ENCODE measurements around the gene AMDHD2.
"Not testable (repeated sequence)": the region's sequence is repeated elsewhere in the genome, so short reads cannot be mapped to it uniquely, and the experiment has no call there.

AMDHD2 gene

GRCh38 chr16:2520097-2520783 lies at the start of gene AMDHD2:
TSS of gene AMDHD2 (plus strand) at chr16:2520371. CDS start at chr16:2520459, 88 bp downstream.
- peak; percentile 82 to 87 for DNase-seq

DNA sequence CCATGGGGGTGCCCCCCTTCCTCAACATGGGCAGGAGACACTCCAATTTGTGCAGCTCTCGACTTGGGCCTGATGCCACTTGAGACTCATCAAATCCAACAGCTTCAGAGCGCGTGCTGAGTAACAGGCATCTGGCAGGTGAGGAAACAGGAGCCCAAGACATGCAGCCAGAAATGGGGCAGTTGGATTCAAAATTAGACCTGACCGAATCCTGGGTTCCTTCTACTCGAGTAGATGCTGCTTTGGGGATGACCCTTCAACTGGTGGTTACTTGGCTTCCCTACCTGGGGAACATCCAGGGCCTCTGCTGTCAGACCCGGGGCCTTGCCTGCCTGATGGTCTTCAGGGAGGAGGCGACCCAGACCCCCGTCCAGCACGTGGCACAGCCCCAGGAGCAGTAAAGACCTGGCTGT lies 49.6 kb upstream of the AMDHD2 start:
- DNase-seq = no peak

GRCh38 chr16:2471016-2471652 lies 49.0 kb upstream of the AMDHD2 start, which contains the start of gene NTN3:
TSS of gene NTN3 (plus strand) at chr16:2471297. CDS start at chr16:2471702, 405 bp downstream.
- no peak for DNase-seq

- DNase-seq = no peak
Measured at GRCh38 chr16:2471653-2472487, 48.3 kb upstream of the AMDHD2 start.

DNA sequence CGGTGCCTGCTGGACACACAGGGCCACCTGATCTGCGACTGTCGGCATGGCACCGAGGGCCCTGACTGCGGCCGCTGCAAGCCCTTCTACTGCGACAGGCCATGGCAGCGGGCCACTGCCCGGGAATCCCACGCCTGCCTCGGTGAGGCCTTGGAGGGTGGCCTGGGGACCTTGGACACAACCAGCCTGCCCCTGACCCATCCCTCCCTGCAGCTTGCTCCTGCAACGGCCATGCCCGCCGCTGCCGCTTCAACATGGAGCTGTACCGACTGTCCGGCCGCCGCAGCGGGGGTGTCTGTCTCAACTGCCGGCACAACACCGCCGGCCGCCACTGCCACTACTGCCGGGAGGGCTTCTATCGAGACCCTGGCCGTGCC lies 47.7 kb upstream of the AMDHD2 start:
- DNase-seq = no peak

- no peak for DNase-seq
Measured at GRCh38 chr16:2472885-2473445, 47.2 kb upstream of the AMDHD2 start.

DNA sequence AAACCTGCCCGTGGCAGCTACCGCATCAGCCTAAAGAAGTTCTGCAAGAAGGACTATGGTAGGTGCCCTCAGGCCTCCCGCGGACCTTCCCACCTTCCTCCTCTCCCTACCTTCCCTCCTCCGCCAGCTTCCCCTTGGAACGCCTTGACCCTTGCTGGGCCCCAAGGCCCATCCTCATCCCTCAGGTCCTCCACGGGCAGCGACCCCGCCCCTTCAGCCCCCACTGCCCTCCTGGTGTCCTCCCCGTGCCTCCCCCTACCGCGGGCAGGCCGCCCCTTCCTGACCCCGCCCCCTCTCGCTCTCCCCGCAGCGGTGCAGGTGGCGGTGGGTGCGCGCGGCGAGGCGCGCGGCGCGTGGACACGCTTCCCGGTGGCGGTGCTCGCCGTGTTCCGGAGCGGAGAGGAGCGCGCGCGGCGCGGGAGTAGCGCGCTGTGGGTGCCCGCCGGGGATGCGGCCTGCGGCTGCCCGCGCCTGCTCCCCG lies 46.7 kb upstream of the AMDHD2 start:
- DNase-seq = no peak

DNA sequence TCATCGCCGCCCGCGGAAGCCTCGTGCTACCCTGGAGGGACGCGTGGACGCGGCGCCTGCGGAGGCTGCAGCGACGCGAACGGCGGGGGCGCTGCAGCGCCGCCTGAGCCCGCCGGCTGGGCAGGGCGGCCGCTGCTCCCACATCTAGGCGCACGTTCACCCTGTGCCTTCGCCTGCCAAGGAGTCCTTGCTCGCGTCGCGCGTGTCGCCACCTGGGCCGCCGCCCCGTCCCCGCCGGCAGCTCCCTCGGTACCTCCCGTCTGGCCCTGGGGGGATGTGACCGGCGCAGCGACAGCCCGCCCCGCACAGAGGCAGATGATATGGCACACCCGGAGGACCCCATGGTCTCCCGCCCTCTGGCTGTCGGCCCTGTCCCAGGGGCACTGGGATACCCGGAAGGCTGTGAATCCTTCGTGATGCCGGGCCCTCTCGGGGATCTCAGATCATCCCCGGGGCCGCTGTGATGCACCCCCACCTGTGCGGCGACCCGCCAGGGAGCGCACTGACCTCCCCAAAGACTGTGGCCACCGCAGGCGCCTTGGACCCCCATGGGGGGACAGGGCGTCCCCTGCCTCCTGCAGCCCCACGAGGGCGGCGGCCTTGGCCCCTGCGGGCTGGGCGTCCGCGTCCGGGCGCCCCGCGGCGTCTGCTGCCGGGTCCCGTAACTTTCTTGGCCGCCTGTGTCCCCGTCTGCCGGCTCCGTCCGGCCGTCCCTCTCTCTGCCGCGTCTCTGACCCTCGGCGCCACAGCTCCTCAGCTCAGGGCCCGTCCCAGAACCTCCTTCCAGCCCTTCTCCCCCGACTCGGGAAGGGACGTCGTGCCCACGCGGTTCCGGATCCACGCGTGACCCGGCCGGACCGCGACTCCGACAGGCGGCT lies 45.9 kb upstream of the AMDHD2 start:
- peak in 1 of 2 donors; percentile 40 for DNase-seq

DNA sequence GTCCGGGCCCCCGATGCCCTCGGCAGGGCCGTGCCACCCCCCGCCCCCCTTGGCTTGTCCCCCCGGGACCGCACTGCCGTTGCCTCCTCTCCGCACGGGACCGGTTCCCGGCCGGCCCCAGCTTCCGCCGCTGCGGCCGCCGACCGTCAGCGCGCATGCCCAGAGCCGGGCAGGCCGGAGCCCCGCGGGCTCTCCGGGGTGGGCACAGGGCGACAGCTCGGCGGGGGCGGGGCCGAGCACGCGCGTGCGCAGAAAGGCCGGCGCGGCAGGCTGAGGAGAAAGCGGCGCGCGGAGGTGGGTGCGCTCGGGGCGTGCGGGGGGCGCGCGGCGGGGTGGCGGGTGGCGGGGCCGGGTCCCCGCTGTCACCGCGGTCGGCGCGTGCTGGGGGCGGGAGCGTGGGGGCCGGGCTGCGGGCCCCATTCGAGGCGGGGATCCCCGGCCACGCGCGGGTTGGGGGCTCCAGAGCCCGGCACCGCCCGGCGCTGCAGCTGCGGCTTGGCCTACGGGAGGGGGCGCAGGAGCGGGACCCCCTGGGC lies 45.2 kb upstream of the AMDHD2 start, which contains the start of gene TBC1D24:
TBC1D24 (plus strand) TSS at position 251 of the 536 bp plus-strand sequence. CDS start 21,022 bp downstream, outside the sequence.
- DNase-seq = peak; percentile 75 to 88

DNA sequence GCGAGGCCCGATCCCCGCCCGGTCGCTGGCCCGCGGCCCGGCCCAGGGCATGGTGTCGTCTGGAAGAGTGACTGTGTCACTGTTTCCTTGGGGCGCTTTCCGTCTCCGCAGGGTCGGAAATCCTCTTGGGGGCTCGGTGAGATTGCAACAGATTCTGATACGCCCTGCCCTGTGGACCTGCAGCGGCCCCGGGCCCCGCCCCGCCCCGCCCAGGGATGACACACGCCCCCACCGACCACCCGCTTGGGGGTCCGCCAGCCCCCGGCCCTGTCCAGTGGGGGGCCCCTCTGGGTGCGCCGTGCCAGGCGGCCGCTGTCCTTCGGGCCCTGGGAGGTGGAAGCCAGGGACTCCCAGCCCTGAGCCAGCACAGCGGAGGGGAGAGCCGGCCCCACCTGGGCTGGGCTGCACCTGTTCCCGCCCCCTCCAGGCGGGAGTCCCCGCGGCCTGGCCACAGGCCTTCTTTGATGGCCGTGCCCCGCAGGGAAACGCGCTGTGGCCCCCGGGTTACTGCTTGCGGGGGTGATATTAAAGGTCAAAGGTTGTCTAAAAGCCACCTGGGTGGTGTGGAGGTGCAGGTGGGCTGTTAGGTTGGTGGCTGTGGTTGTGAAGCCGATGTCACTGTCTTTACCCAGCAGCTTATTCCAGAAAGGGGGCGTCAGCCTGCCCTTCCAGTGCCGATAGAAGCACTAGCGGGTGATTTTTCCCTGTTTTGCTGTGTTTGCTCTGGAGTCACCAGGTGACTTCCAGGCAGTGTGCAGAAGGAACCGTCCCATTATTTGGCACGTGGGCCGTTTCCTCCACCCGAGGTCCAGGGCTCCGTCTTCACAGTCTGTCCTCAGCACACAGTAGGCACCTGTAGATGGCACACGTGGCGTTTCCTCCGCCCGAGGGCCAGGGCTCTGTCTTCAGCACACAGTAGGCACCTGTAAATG lies 44.5 kb upstream of the AMDHD2 start:
- no peak for DNase-seq

DNA sequence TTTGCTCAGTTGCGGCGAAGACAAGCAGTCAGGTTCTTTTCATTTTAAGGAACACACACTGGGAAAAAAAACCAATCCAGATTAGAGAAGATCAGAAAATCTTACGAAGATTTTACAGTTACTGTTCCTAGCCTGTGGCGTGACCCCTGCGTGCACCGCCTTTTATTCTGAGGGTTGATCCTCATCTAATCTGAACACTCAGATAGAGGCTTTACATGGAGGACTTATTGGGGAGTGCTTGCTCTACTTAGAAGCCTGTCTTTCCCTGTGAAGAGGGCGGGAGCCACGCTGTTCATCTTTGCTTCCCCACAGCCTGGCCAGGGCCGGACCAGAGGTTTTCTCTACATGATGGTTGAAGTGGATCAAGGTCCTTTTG lies 43.8 kb upstream of the AMDHD2 start:
- DNase-seq = no peak

- no peak for DNase-seq
Measured at GRCh38 chr16:2476741-2477140, 43.4 kb upstream of the AMDHD2 start.

- DNase-seq = no peak
Measured at GRCh38 chr16:2477327-2477726, 42.8 kb upstream of the AMDHD2 start.

GRCh38 chr16:2478279-2478678 lies 41.9 kb upstream of the AMDHD2 start:
- DNase-seq = no peak

- not testable (repeated sequence) for DNase-seq
Measured at GRCh38 chr16:2479996-2480395, 40.2 kb upstream of the AMDHD2 start.

DNA sequence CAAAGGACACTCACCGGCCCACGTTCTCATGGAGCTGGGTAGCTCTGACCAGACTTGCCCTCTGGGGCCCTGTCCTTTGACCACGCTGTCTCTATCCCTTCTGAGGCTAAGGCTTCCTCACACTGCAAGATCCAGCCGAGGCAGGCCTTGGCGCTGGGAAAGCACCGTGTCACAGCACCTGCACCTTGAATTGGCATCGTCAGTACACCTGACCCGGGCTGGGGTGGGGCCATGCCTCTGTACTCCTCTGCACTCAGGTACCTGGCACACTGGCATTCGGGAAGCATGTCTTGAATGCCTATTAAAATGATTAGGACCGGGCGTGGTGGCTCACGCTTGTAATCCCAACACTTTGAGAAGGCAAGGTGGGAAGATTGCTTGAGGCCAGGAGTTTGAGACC lies 39.2 kb upstream of the AMDHD2 start:
- DNase-seq = no peak

DNA sequence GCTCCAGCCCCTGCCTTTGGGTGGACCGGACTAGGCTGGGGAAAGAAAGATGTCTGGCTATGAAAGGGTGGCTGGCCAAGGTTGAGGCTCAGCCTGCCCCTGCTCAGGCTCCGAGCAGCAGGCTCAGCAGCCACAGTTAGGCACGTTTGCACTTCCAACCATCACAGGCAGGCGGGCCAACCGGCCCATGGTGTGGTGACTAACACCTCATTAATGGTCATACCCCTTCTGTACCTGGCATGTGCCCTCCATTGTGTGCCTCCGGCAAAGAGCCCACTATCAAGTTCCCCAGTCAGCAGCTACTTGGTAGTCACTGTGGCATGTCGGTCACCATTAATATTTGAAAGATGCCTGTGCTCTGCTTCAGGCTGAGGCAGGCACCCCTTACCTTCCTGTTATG lies 38.5 kb upstream of the AMDHD2 start:
- no peak for DNase-seq

GRCh38 chr16:2482249-2482648 lies 37.9 kb upstream of the AMDHD2 start:
- no peak for DNase-seq

- DNase-seq = no peak
Measured at GRCh38 chr16:2482708-2483534, 37.2 kb upstream of the AMDHD2 start.
